MCF 10A (cell line): Measurements from ENCODE around the gene TLE3. TPM values are rescaled to one million over a fixed set of nuclear protein-coding genes. Genes with fewer than 3 reads are reported as not detected.

ENCODE experiments used
- BruUV-seq: library from RNA; stranded (reverse); fragments of 400-500 nt; replicated peaks from 2 replicates; lab custom pipeline; 2021; lab: Mats Ljungman, UMichigan
- CTCF ChIA-PET: fragments of 300-600 bp; sonication (Branson Sonifier 250); formaldehyde crosslinking; extraction: SDS; loops from one replicate; lab custom pipeline; 2021; ENCODE audit warnings: antibody characterized with exemption, inconsistent platforms; lab: Yijun Ruan, JAX
- POLR2A ChIA-PET: fragments of 300-600, 350-650 bp; sonication (Branson Sonifier 250); formaldehyde crosslinking; extraction: SDS; loops from one replicate; lab custom pipeline; 2020; ENCODE audit warnings: antibody characterized with exemption, inconsistent platforms; lab: Yijun Ruan, JAX
- DNase-seq: peaks from one replicate; pipeline ENCODE4 v3.0.0-alpha.2; 2018; ENCODE audit not compliant: unreplicated experiment
- H3K27ac Mint-ChIP-seq: one replicate; pipeline ENCODE4 v1.8.0; 2022; ENCODE audit warnings: mild to moderate bottlenecking, low read depth, mixed read lengths; ENCODE audit not compliant: unreplicated experiment
- H3K27me3 Mint-ChIP-seq: one replicate; pipeline ENCODE4 v1.8.0; 2022; ENCODE audit warnings: mixed read lengths; ENCODE audit not compliant: insufficient read depth, unreplicated experiment
- H3K36me3 Mint-ChIP-seq: one replicate; pipeline ENCODE4 v1.8.0; 2022; ENCODE audit warnings: mild to moderate bottlenecking, moderate library complexity, mixed read lengths; ENCODE audit not compliant: insufficient read depth, unreplicated experiment
- H3K4me1 Mint-ChIP-seq: one replicate; pipeline ENCODE4 v1.8.0; 2022; ENCODE audit warnings: mixed read lengths; ENCODE audit not compliant: insufficient read depth, unreplicated experiment
- H3K4me3 Mint-ChIP-seq: one replicate; pipeline ENCODE4 v1.8.0; 2022; ENCODE audit warnings: mild to moderate bottlenecking, moderate library complexity, mixed read lengths; ENCODE audit not compliant: unreplicated experiment
- H3K9me3 Mint-ChIP-seq: one replicate; pipeline ENCODE4 v1.8.0; 2022; ENCODE audit warnings: mixed read lengths; ENCODE audit not compliant: unreplicated experiment
- CTCF ChIP-seq: fragments of 200-600 bp; IDR thresholded peaks from one replicate; pipeline ENCODE4 v1.8.0; 2022; ENCODE audit warnings: antibody characterized with exemption, mild to moderate bottlenecking; ENCODE audit not compliant: unreplicated experiment
- intact Hi-C: fragments of 100-400 bp; cut with micrococcal nuclease; formaldehyde crosslinking; loops from 2 replicates; pipeline ENCODE4 v1.14.1; 2022
- total RNA-seq: library from RNA; stranded (reverse); gene quantifications from 2 replicates; pipeline ENCODE4 v1.2.3, GENCODE V29; 2022

TLE3 gene
- total RNA-seq, 1 experiment from 2014 or later, result 23.2 TPM

- H3K4me3 Mint-ChIP-seq, result no peak overlapping the region
- TF ChIP-seq CTCF, result no peak
- H3K27ac Mint-ChIP-seq, result no peak overlapping the region
- H3K36me3 Mint-ChIP-seq, result peaks cover 33% of the 10 kb centered on the region
- no peaks in the 10 kb centered on the region for H3K9me3 Mint-ChIP-seq
- POLR2A ChIA-PET, result interaction anchor here (0.6 kb wide), 1 partner anchor 87 kb away, joined by 3 read pairs; no protein-coding TSS in a partner anchor
- H3K4me1 Mint-ChIP-seq, result peaks cover 15% of the 10 kb centered on the region
- CTCF ChIA-PET, result interaction anchor here (1.1 kb wide), 1 partner anchor 378 kb away, joined by 5 read pairs; no protein-coding TSS in a partner anchor
- BruUV-seq, result no TSS peak
- DNase-seq, result no peak
- H3K27me3 Mint-ChIP-seq, result no peaks in the 10 kb centered on the region
- intact Hi-C loops, result no loop called here
Measured at GRCh38 chr15:70088887-70089691, 8.6 kb downstream of the TLE3 start.

GRCh38 chr15:70088455-70088854, 9.3 kb downstream of the TLE3 start:
- Mint-ChIP-seq H3K36me3 (peaks cover 27% of the 10 kb centered on the region), H3K4me1 (peaks cover 15% of the 10 kb centered on the region), H3K27ac (no peak overlapping the region), H3K9me3 (no peaks in the 10 kb centered on the region), H3K27me3 (no peaks in the 10 kb centered on the region), H3K4me3 (no peak overlapping the region)
- intact Hi-C loops, result no loop called here
- CTCF ChIA-PET, result no interaction called here
- DNase-seq, result no peak
- BruUV-seq, result no TSS peak
- TF ChIP-seq CTCF, result no peak
- POLR2A ChIA-PET, result no interaction called here

- no peak for DNase-seq
- H3K4me1 Mint-ChIP-seq, result peaks cover 9% of the 10 kb centered on the region
- peaks cover 20% of the 10 kb centered on the region for H3K36me3 Mint-ChIP-seq
- no peaks in the 10 kb centered on the region for H3K9me3 Mint-ChIP-seq
- BruUV-seq, result no TSS peak
- CTCF ChIA-PET, result no interaction called here
- intact Hi-C loops, result no loop called here
- POLR2A ChIA-PET, result interaction anchor here (0.6 kb wide), 1 partner anchor 10 kb away, joined by 3 read pairs; no protein-coding TSS in a partner anchor
- no peak for TF ChIP-seq CTCF
- H3K4me3 Mint-ChIP-seq, result no peak overlapping the region
- no peaks in the 10 kb centered on the region for H3K27me3 Mint-ChIP-seq
- no peak overlapping the region for H3K27ac Mint-ChIP-seq
Measured at GRCh38 chr15:70087708-70088352, 9.9 kb downstream of the TLE3 start.

- H3K4me3 Mint-ChIP-seq, result no peak overlapping the region
- ChIA-PET CTCF (no interaction called here), POLR2A (no interaction called here)
- TF ChIP-seq CTCF, result no peak
- no TSS peak for BruUV-seq
- intact Hi-C loops, result no loop called here
- H3K36me3 Mint-ChIP-seq, result peaks cover 19% of the 10 kb centered on the region
- H3K9me3 Mint-ChIP-seq, result no peaks in the 10 kb centered on the region
- no peak overlapping the region for H3K27ac Mint-ChIP-seq
- H3K4me1 Mint-ChIP-seq, result no peaks in the 10 kb centered on the region
- no peak for DNase-seq
- H3K27me3 Mint-ChIP-seq, result no peaks in the 10 kb centered on the region
Measured at GRCh38 chr15:70086636-70087035, 11.1 kb downstream of the TLE3 start.
